Measurements from ENCODE around the gene PIAS2.
A peak's percentile ranks its signal among the peaks of the same experiment; 100 is the strongest.

Gene PIAS2

DNA sequence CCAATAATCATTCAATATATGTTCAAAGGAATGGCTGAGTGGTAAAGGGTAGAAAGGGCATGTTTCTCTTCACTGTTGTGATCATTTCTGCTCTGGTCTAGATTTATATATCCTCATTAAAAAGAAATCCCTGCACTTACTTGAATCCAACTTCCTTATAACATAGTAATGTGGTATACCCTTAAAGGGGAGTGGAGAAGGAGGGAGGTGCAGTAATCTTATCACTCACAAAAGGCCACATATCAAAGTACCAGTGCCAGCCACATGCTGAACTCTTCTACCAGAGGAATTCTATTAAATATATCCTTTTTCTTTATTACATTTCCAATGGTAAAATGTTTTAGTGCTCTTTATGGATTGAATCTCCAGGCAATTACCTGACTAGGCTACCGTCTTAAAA is 3.3 kb upstream of the PIAS2 start:
- Histone ChIP-seq H3K27me3 (peaks cover 52% of the 10 kb centered on the region), H3K4me3 (ENCODE audit: low read depth in 1 of 2, low read length in 1 of 2) (no peak overlapping the region), H3K27ac (no peak overlapping the region), H3K9me3 (no peaks in the 10 kb centered on the region), H3K4me1 (ENCODE audit: control insufficient read depth in 1 of 2, insufficient read depth in 1 of 2, low read depth in 1 of 2, low read length in 1 of 2) (peaks cover 12 to 18% of the 10 kb centered on the region in 2 experiments), H3K36me3 (no peaks in the 10 kb centered on the region)
- TF ChIP-seq CTCF (IDR thresholded peaks at IDR 0.05): no peak

GRCh38 chr18:46920067-46920466 is 2.8 kb upstream of the PIAS2 start:
- Histone ChIP-seq H3K4me1 (ENCODE audit: control insufficient read depth in 1 of 2, insufficient read depth in 1 of 2, low read depth in 1 of 2, low read length in 1 of 2) (peaks cover 12 to 18% of the 10 kb centered on the region in 2 experiments), H3K27ac (no peak overlapping the region), H3K9me3 (no peaks in the 10 kb centered on the region), H3K36me3 (no peaks in the 10 kb centered on the region), H3K27me3 (peaks cover 57% of the 10 kb centered on the region), H3K4me3 (ENCODE audit: low read depth in 1 of 2, low read length in 1 of 2) (no peak overlapping the region)
- no peak for TF ChIP-seq CTCF (IDR thresholded peaks at IDR 0.05)

DNA sequence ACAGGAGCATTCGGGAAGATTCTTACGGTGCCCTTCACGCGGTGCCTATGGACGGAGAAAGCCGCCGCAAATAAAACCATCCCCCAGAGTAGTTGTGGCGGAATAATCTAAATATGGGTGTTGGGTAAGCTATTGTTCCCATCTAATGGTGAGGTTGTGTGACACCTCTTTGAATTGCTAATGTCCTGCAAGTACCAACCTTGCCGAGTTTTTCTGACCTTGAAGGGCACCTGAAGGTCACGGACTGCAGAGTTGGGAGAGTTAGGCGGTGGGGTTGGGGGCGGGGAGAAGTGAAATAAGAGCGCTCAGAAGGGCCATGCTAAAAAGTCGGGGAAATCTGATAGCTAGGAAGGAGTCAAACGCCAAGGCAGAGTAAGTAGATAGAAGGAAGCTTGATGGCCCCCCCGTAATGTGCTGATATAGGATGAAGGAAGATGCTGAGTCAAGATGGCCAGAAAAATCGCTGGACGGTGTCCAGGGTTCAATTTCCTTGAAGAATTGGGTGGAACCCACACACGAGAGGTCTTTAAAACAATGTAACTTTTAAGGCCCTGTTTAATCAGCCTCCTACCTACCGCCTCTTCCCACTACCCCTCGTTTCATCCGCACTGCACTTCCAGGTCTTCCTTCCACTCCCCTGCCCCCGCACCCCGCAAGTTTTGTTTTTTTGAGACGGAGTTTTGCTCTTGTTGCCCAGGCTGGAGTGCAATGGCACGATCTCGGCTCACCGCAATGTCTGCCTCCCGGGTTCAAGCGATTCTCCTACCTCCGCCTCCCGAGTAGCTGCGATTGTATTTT is 695 bp upstream of the PIAS2 start:
- Histone ChIP-seq H3K27ac (peak overlapping the region; percentile 13), H3K4me1 (ENCODE audit: control insufficient read depth in 1 of 2, insufficient read depth in 1 of 2, low read depth in 1 of 2, low read length in 1 of 2) (peaks cover 12 to 18% of the 10 kb centered on the region in 2 experiments)
- TF ChIP-seq CTCF (IDR thresholded peaks at IDR 0.05): no peak

GRCh38 chr18:46916551-46917107 is 678 bp downstream of the PIAS2 start:
- no peak for TF ChIP-seq CTCF (IDR thresholded peaks at IDR 0.05)
- H3K4me3 ChIP-seq (ENCODE audit: low read depth in 1 of 2, low read length in 1 of 2): peak overlapping the region; percentile 50 to 58
- no peaks in the 10 kb centered on the region for H3K9me3 ChIP-seq
- no peaks in the 10 kb centered on the region for H3K36me3 ChIP-seq
- H3K27me3 ChIP-seq: peaks cover 68% of the 10 kb centered on the region
- peaks cover 12 to 18% of the 10 kb centered on the region in 2 experiments for H3K4me1 ChIP-seq (ENCODE audit: control insufficient read depth in 1 of 2, insufficient read depth in 1 of 2, low read depth in 1 of 2, low read length in 1 of 2)
- H3K27ac ChIP-seq: no peak overlapping the region

More for the DNA sequence above, 695 bp upstream of the PIAS2 start:
- peak overlapping the region; percentile 50 to 58 for H3K4me3 ChIP-seq (ENCODE audit: low read depth in 1 of 2, low read length in 1 of 2)
- no peaks in the 10 kb centered on the region for H3K9me3 ChIP-seq
- H3K27me3 ChIP-seq: peaks cover 68% of the 10 kb centered on the region
- no peaks in the 10 kb centered on the region for H3K36me3 ChIP-seq

- no peak for TF ChIP-seq CTCF (IDR thresholded peaks at IDR 0.05)
- peaks cover 68% of the 10 kb centered on the region for H3K27me3 ChIP-seq
- no peak overlapping the region for H3K27ac ChIP-seq
- peak overlapping the region; percentile 50 to 58 for H3K4me3 ChIP-seq (ENCODE audit: low read depth in 1 of 2, low read length in 1 of 2)
- H3K4me1 ChIP-seq (ENCODE audit: control insufficient read depth in 1 of 2, insufficient read depth in 1 of 2, low read depth in 1 of 2, low read length in 1 of 2): peaks cover 12 to 18% of the 10 kb centered on the region in 2 experiments
- no peaks in the 10 kb centered on the region for H3K9me3 ChIP-seq
- no peaks in the 10 kb centered on the region for H3K36me3 ChIP-seq
These were observed 1.3 kb downstream of the PIAS2 start for GRCh38 chr18:46915800-46916550.

Data from neutrophil (primary cell).